ENCODE measurements around the gene COPS7A. TPM values are rescaled to one million over a fixed set of nuclear protein-coding genes. Genes with fewer than 3 reads are reported as not detected.

The COPS7A gene
- total and polyA plus RNA-seq, 2 experiments from 2014 or later = 37.7 to 51.9 TPM

DNA sequence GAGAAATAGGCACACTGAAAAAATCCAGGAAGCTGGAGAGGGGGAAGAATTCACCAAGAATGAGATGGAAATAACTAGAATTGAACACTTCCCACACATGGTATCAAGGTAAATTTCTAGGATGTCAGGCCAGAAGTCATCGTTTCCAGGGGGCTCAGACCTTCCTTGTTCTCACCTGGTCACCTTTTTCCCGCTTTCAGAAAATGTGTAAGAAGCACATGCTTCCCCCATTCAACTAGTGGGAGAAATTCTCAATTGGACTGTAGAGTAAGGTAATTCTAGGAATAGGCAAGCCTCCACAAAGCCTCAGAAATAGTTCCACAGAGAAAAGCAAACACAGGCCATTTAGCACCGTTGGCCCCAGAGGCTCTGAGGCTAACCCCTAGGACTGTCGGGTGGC is 39.5 kb downstream of the COPS7A start (continued):
- TF ChIP-seq, protein P1, sequence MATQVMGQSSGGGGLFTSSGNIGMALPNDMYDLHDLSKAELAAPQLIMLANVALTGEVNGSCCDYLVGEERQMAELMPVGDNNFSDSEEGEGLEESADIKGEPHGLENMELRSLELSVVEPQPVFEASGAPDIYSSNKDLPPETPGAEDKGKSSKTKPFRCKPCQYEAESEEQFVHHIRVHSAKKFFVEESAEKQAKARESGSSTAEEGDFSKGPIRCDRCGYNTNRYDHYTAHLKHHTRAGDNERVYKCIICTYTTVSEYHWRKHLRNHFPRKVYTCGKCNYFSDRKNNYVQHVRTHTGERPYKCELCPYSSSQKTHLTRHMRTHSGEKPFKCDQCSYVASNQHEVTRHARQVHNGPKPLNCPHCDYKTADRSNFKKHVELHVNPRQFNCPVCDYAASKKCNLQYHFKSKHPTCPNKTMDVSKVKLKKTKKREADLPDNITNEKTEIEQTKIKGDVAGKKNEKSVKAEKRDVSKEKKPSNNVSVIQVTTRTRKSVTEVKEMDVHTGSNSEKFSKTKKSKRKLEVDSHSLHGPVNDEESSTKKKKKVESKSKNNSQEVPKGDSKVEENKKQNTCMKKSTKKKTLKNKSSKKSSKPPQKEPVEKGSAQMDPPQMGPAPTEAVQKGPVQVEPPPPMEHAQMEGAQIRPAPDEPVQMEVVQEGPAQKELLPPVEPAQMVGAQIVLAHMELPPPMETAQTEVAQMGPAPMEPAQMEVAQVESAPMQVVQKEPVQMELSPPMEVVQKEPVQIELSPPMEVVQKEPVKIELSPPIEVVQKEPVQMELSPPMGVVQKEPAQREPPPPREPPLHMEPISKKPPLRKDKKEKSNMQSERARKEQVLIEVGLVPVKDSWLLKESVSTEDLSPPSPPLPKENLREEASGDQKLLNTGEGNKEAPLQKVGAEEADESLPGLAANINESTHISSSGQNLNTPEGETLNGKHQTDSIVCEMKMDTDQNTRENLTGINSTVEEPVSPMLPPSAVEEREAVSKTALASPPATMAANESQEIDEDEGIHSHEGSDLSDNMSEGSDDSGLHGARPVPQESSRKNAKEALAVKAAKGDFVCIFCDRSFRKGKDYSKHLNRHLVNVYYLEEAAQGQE (IDR thresholded peaks at IDR 0.05; ENCODE audit: unreplicated experiment) = no peak

DNA sequence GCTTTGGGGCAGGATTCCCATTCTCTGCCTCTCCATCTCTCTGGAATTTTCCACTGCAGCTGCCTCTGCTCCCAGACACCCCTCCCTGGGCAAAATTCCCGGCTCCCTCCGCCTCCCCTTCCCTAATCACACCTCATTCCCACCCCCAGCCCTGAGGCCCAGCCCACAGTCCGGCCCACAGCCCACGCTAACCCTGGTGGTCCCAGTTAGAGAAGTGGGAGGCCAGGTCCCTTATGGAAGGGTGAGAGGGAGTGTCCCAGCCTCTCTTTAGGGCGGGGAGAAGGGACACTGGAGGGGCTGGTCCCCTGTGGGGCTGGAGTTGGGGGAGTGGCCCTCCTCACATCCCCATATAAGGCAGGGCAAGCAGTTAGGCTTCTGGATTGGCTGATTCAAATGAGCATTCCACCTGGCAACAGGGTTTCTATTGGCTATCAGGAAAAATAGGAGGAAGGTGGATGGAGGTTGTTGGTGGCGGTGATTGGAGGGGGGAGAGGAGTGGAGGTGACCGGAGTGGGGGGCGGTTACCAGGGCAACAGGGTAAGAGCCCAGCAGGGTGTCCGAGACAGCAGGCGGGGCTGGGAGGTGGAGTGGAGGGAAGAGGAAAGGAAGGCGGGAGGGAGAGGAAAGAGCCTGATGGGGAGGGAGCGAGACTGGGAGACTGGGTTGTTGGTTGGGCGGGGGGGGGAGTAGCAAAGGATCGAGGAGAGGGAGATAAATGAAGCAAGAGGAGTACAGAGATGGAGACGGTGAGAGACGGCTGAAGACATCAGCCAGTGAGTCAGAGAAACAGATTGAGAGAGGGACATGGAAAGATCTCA is 40.4 kb downstream of the COPS7A start:
- ATAC-seq = peak; percentile 59
- no peak overlapping the region for H2AFZ ChIP-seq
- no peaks in the 10 kb centered on the region; the same call in 1 of the 3 replicates for H3K9me3 Mint-ChIP-seq
- H3K4me1 Mint-ChIP-seq = peaks cover 46% of the 10 kb centered on the region
- peaks cover 12% of the 10 kb centered on the region for H4K20me1 ChIP-seq (replicated peaks; ENCODE audit: insufficient read depth)
- TF ChIP-seq POLR2AphosphoS5 (IDR thresholded peaks at IDR 0.05; ENCODE audit: low read depth) = peak; percentile 64
- TF ChIP-seq, protein P1 (IDR thresholded peaks at IDR 0.05; ENCODE audit: unreplicated experiment) = no peak
- peak; percentile 12; the same call in 1 of the 2 replicates for TF ChIP-seq CREB1 (CRISPR knock-in tag; IDR thresholded peaks at IDR 0.05; ENCODE audit: low read depth)
- no peak for TF ChIP-seq EZH2phosphoT487 (IDR thresholded peaks at IDR 0.05; ENCODE audit: unreplicated experiment)
- H3K4me3 Mint-ChIP-seq = peak overlapping the region; percentile 50
- H3K27ac Mint-ChIP-seq = peak overlapping the region; percentile 85
- peak; percentile 99 for DNase-seq (ENCODE audit: low spot score)
- peaks cover 28% of the 10 kb centered on the region for H3K4me1 ChIP-seq (ENCODE audit: insufficient read depth)
- peaks cover 13% of the 10 kb centered on the region for H3K9me2 ChIP-seq (ENCODE audit: insufficient read depth)
- peak overlapping the region; percentile 83 for H3K27ac ChIP-seq (ENCODE audit: low read depth)
- H3K27me3 ChIP-seq (ENCODE audit: insufficient read depth) = peaks cover 12% of the 10 kb centered on the region; the same call in 1 of the 2 replicates
- peaks cover 20% of the 10 kb centered on the region for H3K79me2 ChIP-seq (replicated peaks; ENCODE audit: insufficient read depth)
- H3K36me3 ChIP-seq (ENCODE audit: insufficient read depth) = no peaks in the 10 kb centered on the region
- H3K4me3 ChIP-seq = peak overlapping the region; percentile 98; the same call in 1 of the 2 replicates
- no peaks in the 10 kb centered on the region; the same call in 2 of the 3 replicates for H3K36me3 Mint-ChIP-seq (ENCODE audit: low read depth)
- peaks cover 41% of the 10 kb centered on the region for H3K27me3 Mint-ChIP-seq (ENCODE audit: insufficient read depth, low read depth, poor library complexity)
- peak overlapping the region; percentile 75; the same call in 1 of the 2 replicates for H3K4me2 ChIP-seq
- H3F3A ChIP-seq (replicated peaks; ENCODE audit: low read depth) = peaks cover 28% of the 10 kb centered on the region
